Ectodermal cell (in vitro differentiated cells): Measurements from ENCODE around the gene ARMH4. TPM values are rescaled to one million over a fixed set of nuclear protein-coding genes. Genes with fewer than 3 reads are reported as not detected.

ENCODE experiments used
- H3K27ac ChIP-seq: 2 replicates; pipeline ENCODE4 v1.7.0; 2013; ENCODE audit warnings: mild to moderate bottlenecking, low read depth, low read length; ENCODE audit not compliant: insufficient read depth, poor library complexity, severe bottlenecking
- H3K27me3 ChIP-seq: 2 replicates; pipeline ENCODE4 v1.7.0; 2013; ENCODE audit warnings: mild to moderate bottlenecking, low read length; ENCODE audit not compliant: insufficient read depth, control insufficient read depth, poor library complexity, severe bottlenecking
- H3K36me3 ChIP-seq: one replicate; pipeline ENCODE4 v1.7.0; 2013; ENCODE audit warnings: low read length; ENCODE audit not compliant: control insufficient read depth, insufficient read depth
- H3K4me1 ChIP-seq: one replicate; pipeline ENCODE4 v1.7.0; 2013; ENCODE audit warnings: low read length; ENCODE audit not compliant: control insufficient read depth, insufficient read depth
- H3K4me3 ChIP-seq: 2 replicates; pipeline ENCODE4 v1.7.0; 2013; ENCODE audit warnings: low read depth, low read length, control low read depth; ENCODE audit not compliant: insufficient read depth
- H3K9me3 ChIP-seq: 2 replicates; pipeline ENCODE4 v1.7.0; 2013; ENCODE audit warnings: mild to moderate bottlenecking, low read length, moderate library complexity; ENCODE audit not compliant: control insufficient read depth
- WGBS, 2 experiments: methylation state at CpG; one replicate each; pipeline ENCODE4 v1.1.7; 2013; ENCODE audit warnings: missing lambda C conversion rate in 2 of 2; 5-methylcytosine and 5-hydroxymethylcytosine counted together
- polyA plus RNA-seq, 4 experiments: library from polyadenylated mRNA; stranded (reverse); fragments of 50-300 nt; gene quantifications; one replicate each; pipeline ENCODE4 v1.2.3, GENCODE V29; 2013

The ARMH4 gene
- polyA plus RNA-seq (2013, experiment 1 of 4) = 21.3 TPM
- polyA plus RNA-seq (2013, experiment 2 of 4) = 26.8 TPM
- 19.2 TPM for polyA plus RNA-seq (2013, experiment 3 of 4)
- 24.8 TPM for polyA plus RNA-seq (2013, experiment 4 of 4)

DNA sequence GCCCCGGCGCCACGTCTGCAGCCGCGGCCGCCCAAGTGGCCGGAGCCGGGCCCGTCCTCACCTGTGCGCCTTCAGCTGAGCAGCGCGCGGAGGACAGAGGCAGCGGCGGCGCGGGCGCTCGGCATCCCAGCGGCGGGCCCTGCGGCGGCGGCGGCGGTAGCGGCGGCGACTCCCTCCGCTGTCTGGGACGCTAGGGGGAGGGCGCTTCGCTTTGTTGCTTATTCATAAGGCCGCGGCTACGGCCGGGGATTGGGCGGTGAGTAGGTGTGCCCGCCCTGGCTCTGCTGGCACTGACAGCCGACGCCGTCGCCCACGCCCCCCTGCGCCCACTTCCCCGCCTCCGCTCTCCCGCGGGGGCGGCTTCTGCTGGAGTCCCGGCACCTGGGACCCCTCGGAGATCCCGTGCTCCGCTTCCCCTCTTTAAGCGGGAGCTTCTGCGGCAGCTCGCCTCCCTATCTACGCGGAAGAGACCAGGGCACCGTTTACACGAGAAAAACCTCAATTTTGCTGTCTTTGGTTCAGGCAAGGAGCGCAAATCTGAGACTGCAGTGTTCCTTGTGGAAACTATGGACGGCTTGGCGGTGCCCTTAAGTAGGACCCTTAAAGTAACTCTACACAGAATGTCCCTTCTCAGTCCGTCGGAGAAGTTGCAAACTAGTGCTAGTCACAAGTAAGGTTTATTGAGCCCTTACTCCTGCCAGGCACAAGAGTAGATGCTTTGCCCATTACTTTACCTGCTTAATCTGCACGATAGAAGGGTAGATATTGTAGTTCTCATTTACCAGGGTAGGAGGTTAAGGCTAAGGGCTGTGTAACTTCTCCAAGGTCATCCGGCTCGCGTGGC is at the start of gene ARMH4:
Gene ARMH4, minus strand, starts transcription at position 200 of the 844 bp plus-strand sequence. CDS start 12,855 bp downstream, outside the sequence.
- no peaks in the 10 kb centered on the region for H3K9me3 ChIP-seq
- H3K4me1 ChIP-seq = peaks cover 6% of the 10 kb centered on the region
- peak within 1 kb of the TSS; percentile 76 for H3K4me3 ChIP-seq
- WGBS, 2 experiments = 2% methylated on average over 70 of the region's 70 CpGs
- H3K27ac ChIP-seq = no peak within 1 kb of the TSS
- no peaks in the 10 kb centered on the region for H3K36me3 ChIP-seq
- peaks cover 39% of the 10 kb centered on the region for H3K27me3 ChIP-seq

DNA sequence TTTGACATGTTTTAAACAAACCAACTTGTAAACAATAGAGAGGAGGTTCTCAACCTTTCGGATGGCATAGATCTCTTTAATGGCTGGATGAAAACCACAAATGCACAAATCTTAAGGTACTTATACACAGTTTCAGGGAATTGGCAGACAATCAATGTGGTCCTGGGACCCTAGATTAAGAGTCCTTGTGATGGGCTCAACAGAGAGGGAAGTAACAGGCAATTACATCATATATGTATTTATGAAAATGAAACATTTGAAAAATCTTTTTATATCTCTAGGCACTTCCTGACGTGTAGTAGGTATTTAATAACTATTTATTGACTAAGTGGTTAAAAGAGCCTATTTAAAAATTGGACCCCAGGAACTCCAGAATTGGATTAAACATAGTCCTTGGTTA is 48.8 kb upstream of the ARMH4 start:
- Histone ChIP-seq H3K27ac (no peak overlapping the region), H3K27me3 (peaks cover under 1% of the 10 kb centered on the region)
- 43 to 46% methylated on average over 1 to 2 of the region's 2 CpGs for WGBS, 2 experiments

GRCh38 chr14:58200480-58200841 is 48.4 kb upstream of the ARMH4 start:
- Histone ChIP-seq H3K27ac (peak overlapping the region; percentile 63), H3K4me3 (peak overlapping the region; percentile 80), H3K9me3 (no peaks in the 10 kb centered on the region), H3K4me1 (no peaks in the 10 kb centered on the region), H3K27me3 (peaks cover 3% of the 10 kb centered on the region), H3K36me3 (no peaks in the 10 kb centered on the region)
- WGBS, 2 experiments = 2 to 4% methylated on average over 11 of the region's 11 CpGs

More for the DNA sequence above, 48.8 kb upstream of the ARMH4 start:
- no peaks in the 10 kb centered on the region for H3K4me1 ChIP-seq
- peak overlapping the region; percentile 80 for H3K4me3 ChIP-seq
- no peaks in the 10 kb centered on the region for H3K36me3 ChIP-seq
- H3K9me3 ChIP-seq = no peaks in the 10 kb centered on the region

- Histone ChIP-seq H3K4me1 (no peaks in the 10 kb centered on the region), H3K27me3 (peaks cover 3% of the 10 kb centered on the region), H3K9me3 (no peaks in the 10 kb centered on the region), H3K4me3 (peak within 1 kb of the TSS; percentile 80), H3K36me3 (no peaks in the 10 kb centered on the region), H3K27ac (peak within 1 kb of the TSS; percentile 90)
- WGBS, 2 experiments = 0% methylated on average over 78 of the region's 78 CpGs
These were observed 47.9 kb upstream of the ARMH4 start, which contains the start of gene ACTR10 for GRCh38 chr14:58199726-58200479. TSS of gene ACTR10 (plus strand) at chr14:58200149. CDS start at chr14:58200218, 69 bp downstream.

DNA sequence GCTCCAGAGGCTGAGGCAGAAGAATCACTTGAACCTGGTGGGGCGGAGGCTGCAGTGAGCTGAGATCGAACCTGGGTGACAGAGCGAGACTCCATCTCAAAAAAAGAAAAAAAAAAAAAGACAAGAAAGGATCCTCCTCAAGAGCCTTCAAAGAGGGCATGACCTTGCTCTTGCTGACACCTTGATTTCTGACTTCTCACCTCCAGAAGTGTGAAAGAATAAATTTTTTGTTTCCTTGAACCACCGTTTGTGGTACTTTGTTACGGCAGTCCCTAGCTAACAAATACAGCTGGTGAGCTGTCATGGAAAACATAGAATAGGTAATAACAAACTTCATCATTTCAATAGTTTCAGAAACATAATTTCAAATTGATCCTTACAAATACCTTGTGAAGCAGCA is 46.1 kb upstream of the ARMH4 start:
- no peak overlapping the region for H3K4me3 ChIP-seq
- WGBS, 2 experiments = 88 to 99% methylated on average over 5 of the region's 5 CpGs
- H3K27ac ChIP-seq = no peak overlapping the region
- H3K27me3 ChIP-seq = peaks cover 3% of the 10 kb centered on the region
- no peaks in the 10 kb centered on the region for H3K4me1 ChIP-seq
- no peaks in the 10 kb centered on the region for H3K9me3 ChIP-seq
- H3K36me3 ChIP-seq = no peaks in the 10 kb centered on the region

GRCh38 chr14:58196198-58196597 is 44.2 kb upstream of the ARMH4 start:
- Histone ChIP-seq H3K27ac (no peak overlapping the region), H3K4me1 (no peaks in the 10 kb centered on the region)
- 95 to 100% methylated on average over 1 of the region's 1 CpG for WGBS, 2 experiments

DNA sequence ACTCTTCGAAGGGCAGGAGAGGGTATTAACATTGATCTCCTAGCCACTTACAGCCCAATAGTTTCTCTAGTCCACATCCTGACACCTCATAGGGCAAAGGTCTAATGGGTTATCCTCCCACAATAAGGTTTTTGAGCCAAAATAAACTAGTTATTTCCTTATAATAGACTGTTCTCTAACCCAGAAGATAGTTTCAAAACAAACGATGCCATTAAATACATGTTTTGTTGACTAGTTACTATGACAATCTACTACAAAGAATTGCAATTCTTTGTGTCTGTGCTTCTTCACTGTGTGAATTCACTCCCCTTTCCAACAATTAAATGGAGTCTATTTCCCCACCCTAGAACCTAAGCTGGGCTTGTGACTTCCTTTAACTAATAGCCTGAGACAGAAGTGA is 41.5 kb upstream of the ARMH4 start:
- WGBS, 2 experiments = 84 to 86% methylated on average over 2 of the region's 2 CpGs
- peaks cover 3% of the 10 kb centered on the region for H3K27me3 ChIP-seq
- no peaks in the 10 kb centered on the region for H3K4me1 ChIP-seq
- no peak overlapping the region for H3K4me3 ChIP-seq
- H3K9me3 ChIP-seq = no peaks in the 10 kb centered on the region
- no peak overlapping the region for H3K27ac ChIP-seq
- no peaks in the 10 kb centered on the region for H3K36me3 ChIP-seq

More at GRCh38 chr14:58196198-58196597, 44.2 kb upstream of the ARMH4 start:
- peaks cover 3% of the 10 kb centered on the region for H3K27me3 ChIP-seq
- H3K4me3 ChIP-seq = no peak overlapping the region
- H3K36me3 ChIP-seq = no peaks in the 10 kb centered on the region
- H3K9me3 ChIP-seq = no peaks in the 10 kb centered on the region

DNA sequence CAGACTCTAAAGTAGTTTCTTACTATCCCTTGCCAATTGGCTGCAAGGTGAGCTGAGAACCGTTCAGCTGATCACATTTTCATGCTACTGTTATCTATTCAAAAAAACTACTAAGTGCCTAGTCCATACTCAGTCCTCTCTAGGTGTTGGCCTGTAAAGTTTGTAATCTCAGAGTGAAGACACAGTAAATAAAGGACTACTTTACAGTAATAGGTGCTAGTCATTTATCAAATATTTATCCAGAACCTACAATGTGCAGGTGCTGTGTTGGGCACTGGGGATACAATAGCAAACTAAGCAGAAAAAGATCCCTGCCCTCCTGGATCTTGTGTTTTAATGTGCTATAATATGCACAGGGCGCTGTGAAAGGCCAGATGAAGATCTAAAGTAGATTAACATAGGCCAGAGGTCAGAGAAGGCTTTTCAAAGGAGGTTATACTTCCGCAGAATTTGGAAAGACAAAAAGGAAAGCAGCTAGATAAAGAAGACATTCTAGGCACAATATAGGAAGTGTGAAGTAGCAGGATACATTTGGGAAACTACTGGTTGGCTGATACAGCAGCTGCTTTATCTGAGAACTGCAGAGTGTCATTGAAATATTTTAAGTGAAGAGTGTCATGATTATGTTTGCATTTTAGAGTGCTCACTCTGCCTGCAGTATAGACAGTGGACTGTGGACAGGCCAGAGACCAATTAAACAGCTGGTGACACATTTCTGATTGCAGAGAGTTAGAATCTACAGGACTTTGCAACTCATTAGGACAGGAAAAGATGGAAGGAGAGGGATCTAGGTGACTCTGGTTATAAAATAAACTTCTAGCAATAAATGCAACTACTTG is 40.0 kb upstream of the ARMH4 start:
- 88 to 93% methylated on average over 3 of the region's 3 CpGs for WGBS, 2 experiments
- Histone ChIP-seq H3K36me3 (no peaks in the 10 kb centered on the region), H3K27me3 (peaks cover 3% of the 10 kb centered on the region), H3K27ac (no peak overlapping the region), H3K4me3 (no peak overlapping the region), H3K9me3 (no peaks in the 10 kb centered on the region), H3K4me1 (no peaks in the 10 kb centered on the region)

DNA sequence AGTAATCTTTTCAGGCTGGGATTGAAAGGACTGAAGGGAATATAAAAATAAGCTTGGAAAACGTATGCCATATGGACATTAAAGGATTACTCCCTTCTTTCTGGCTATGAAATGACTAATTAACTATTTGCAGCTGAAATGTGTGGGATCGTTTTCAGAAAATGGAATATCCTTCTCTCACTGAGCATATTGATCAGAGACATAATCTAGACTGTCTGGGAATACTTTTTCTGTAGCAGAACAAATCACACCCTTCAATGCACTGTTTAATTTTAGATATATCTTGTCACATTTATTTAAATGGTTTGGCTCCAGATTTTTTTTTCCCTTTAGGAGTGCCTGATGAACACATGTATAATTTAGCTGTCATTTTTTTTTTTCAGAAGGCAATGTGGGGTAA is 37.2 kb upstream of the ARMH4 start:
- no peak overlapping the region for H3K4me3 ChIP-seq
- WGBS, 2 experiments = 75 to 88% methylated on average over 2 of the region's 2 CpGs
- no peaks in the 10 kb centered on the region for H3K9me3 ChIP-seq
- no peaks in the 10 kb centered on the region for H3K27me3 ChIP-seq
- no peaks in the 10 kb centered on the region for H3K4me1 ChIP-seq
- H3K36me3 ChIP-seq = no peaks in the 10 kb centered on the region
- no peak overlapping the region for H3K27ac ChIP-seq
